ENCODE results near the gene IQGAP2. TPM values are rescaled to one million over a fixed set of nuclear protein-coding genes. Genes with fewer than 3 reads are reported as not detected.

Gene IQGAP2
- total and polyA plus RNA-seq, 3 donors from 2014 or later = 33.5 to 78.6 (median 60.2) TPM

- TF ChIP-seq POLR2A (IDR thresholded peaks at IDR 0.05) (no peak), CTCF (IDR thresholded peaks at IDR 0.05) (no peak)
- DNase-seq = no peak
- no peaks in the 10 kb centered on the region for H3K27me3 ChIP-seq
- peaks cover 3% of the 10 kb centered on the region for H3K4me1 ChIP-seq
- no peak overlapping the region for H3K4me3 ChIP-seq
- no peaks in the 10 kb centered on the region for H3K36me3 ChIP-seq (ENCODE audit: low read depth, missing control alignments)
- intact Hi-C loops (cut with DNase I; ENCODE audit: low total_unique reads) = no loop called here
- 80 to 81% methylated on average over 4 of the region's 4 CpGs for WGBS, 2 donors
- no peak overlapping the region for H3K27ac ChIP-seq
- H3K9me3 ChIP-seq = no peaks in the 10 kb centered on the region
Observed at GRCh38 chr5:76503929-76504328, 100.8 kb downstream of the IQGAP2 start.

GRCh38 chr5:76504901-76505564, 101.9 kb downstream of the IQGAP2 start:
- intact Hi-C loops (cut with DNase I; ENCODE audit: low total_unique reads) = no loop called here
- 80 to 94% methylated on average over 4 of the region's 4 CpGs for WGBS, 2 donors
- Histone ChIP-seq H3K9me3 (no peaks in the 10 kb centered on the region), H3K27me3 (no peaks in the 10 kb centered on the region), H3K4me3 (no peak overlapping the region), H3K36me3 (ENCODE audit: low read depth, missing control alignments) (no peaks in the 10 kb centered on the region), H3K27ac (no peak overlapping the region), H3K4me1 (peaks cover 3% of the 10 kb centered on the region)
- no peak for TF ChIP-seq CTCF (IDR thresholded peaks at IDR 0.05)
- no peak for TF ChIP-seq POLR2A (IDR thresholded peaks at IDR 0.05)
- DNase-seq = no peak

GRCh38 chr5:76513476-76513875, 110.4 kb downstream of the IQGAP2 start:
- no peak overlapping the region for H3K27ac ChIP-seq
- WGBS, 2 donors = 60 to 62% methylated on average over 1 of the region's 1 CpG
- H3K36me3 ChIP-seq (ENCODE audit: low read depth, missing control alignments) = no peaks in the 10 kb centered on the region
- intact Hi-C loops (cut with DNase I; ENCODE audit: low total_unique reads) = no loop called here
- H3K27me3 ChIP-seq = no peaks in the 10 kb centered on the region
- H3K4me3 ChIP-seq = no peak overlapping the region
- H3K9me3 ChIP-seq = no peaks in the 10 kb centered on the region
- H3K4me1 ChIP-seq = no peaks in the 10 kb centered on the region
- TF ChIP-seq POLR2A (IDR thresholded peaks at IDR 0.05) (no peak), CTCF (IDR thresholded peaks at IDR 0.05) (no peak)
- DNase-seq = no peak

- DNase-seq = no peak
- intact Hi-C loops (cut with DNase I; ENCODE audit: low total_unique reads) = no loop called here
- H3K9me3 ChIP-seq = no peaks in the 10 kb centered on the region
- H3K4me3 ChIP-seq = no peak overlapping the region
- no peak overlapping the region for H3K27ac ChIP-seq
- TF ChIP-seq POLR2A (IDR thresholded peaks at IDR 0.05) = no peak
- no peak for TF ChIP-seq CTCF (IDR thresholded peaks at IDR 0.05)
- no peaks in the 10 kb centered on the region for H3K4me1 ChIP-seq
- no peaks in the 10 kb centered on the region for H3K36me3 ChIP-seq (ENCODE audit: low read depth, missing control alignments)
- 43 to 45% methylated on average over 4 of the region's 4 CpGs for WGBS, 2 donors
- no peaks in the 10 kb centered on the region for H3K27me3 ChIP-seq
Observed at GRCh38 chr5:76514292-76514691, 111.2 kb downstream of the IQGAP2 start.

- no peak overlapping the region for H3K27ac ChIP-seq
- TF ChIP-seq POLR2A (IDR thresholded peaks at IDR 0.05) (no peak), CTCF (IDR thresholded peaks at IDR 0.05) (no peak)
- no peaks in the 10 kb centered on the region for H3K4me1 ChIP-seq
- 64 to 76% methylated on average over 2 of the region's 2 CpGs for WGBS, 2 donors
- H3K27me3 ChIP-seq = no peaks in the 10 kb centered on the region
- no peaks in the 10 kb centered on the region for H3K9me3 ChIP-seq
- no peaks in the 10 kb centered on the region for H3K36me3 ChIP-seq (ENCODE audit: low read depth, missing control alignments)
- intact Hi-C loops (cut with DNase I; ENCODE audit: low total_unique reads) = no loop called here
- no peak for DNase-seq
- no peak overlapping the region for H3K4me3 ChIP-seq
Observed at GRCh38 chr5:76514713-76515112, 111.6 kb downstream of the IQGAP2 start.

All from testis (tissue), 3 donors.